K562 (cell line): ENCODE data around the gene RPS8. TPM values are rescaled to one million over a fixed set of nuclear protein-coding genes. Genes with fewer than 3 reads are reported as not detected.

Source experiments
- BRF2 ChIP-seq: IDR thresholded peaks from 3 replicates; pipeline ENCODE4 v1.6.1; 2011; ENCODE audit warnings: borderline replicate concordance, mild to moderate bottlenecking; ENCODE audit not compliant: insufficient read length, insufficient read depth
- CUX1 ChIP-seq: fragments of 200-800 bp; sonication (Bioruptor generic); IDR thresholded peaks from 2 replicates; pipeline ENCODE4 v1.6.1; 2016; ENCODE audit warnings: missing genetic modification characterization, missing compliant biosample characterization
- IRF9 ChIP-seq: fragments of 450-650 bp; IDR thresholded peaks from 2 replicates; pipeline ENCODE4 v1.6.1; 2016; ENCODE audit warnings: missing biosample characterization, missing genetic modification characterization
- UBTF ChIP-seq, 2 experiments: IDR thresholded peaks; 2 replicates each; pipeline ENCODE4 v1.6.1; 2012; ENCODE audit warnings: improper control_type of control experiment in 2 of 2, low read depth in 2 of 2, low read length in 2 of 2, borderline replicate concordance in 1 of 2
- ZNF316 ChIP-seq: fragments of 450-650 bp; IDR thresholded peaks from 2 replicates; pipeline ENCODE4 v1.6.1; 2016
- polyA plus RNA-seq, 8 experiments: library from polyadenylated mRNA; depleted of rRNA in 4 of 8; stranded (reverse) in 5 of 8; unstranded in 3 of 8; fragments of >200 nt; fragmentation: Nextera tagmentation in 2 of 8; fragmentation: Illumina TruSeq in 1 of 8; extraction: Ambion mirVana in 2 of 8; extraction: Trizol in 1 of 8; gene quantifications; 2 replicates each; pipeline versions ENCODE4 v1.2.1 to v1.2.3, GENCODE V29; 2011 to 2014; ENCODE audit warnings: inconsistent platforms in 1 of 8, missing spikeins in 1 of 8
- total RNA-seq, 7 experiments: library from RNA; depleted of rRNA in 6 of 7; stranded (reverse); fragments of >200 nt in 6 of 7; fragmentation: Illumina TruSeq in 2 of 7; extraction: Trizol in 2 of 7; gene quantifications; 2 replicates each; pipeline versions ENCODE4 v1.2.1 to v1.2.3, GENCODE V29; 2011 to 2021; ENCODE audit warnings: low replicate concordance in 1 of 7
- TF ChIP-seq, protein P1 (sequence below): conservative IDR thresholded peaks from 2 replicates; pipeline ENCODE4 v1.6.1; 2011; ENCODE audit warnings: low read depth, mild to moderate bottlenecking, low read length; ENCODE audit not compliant: control insufficient read depth

The RPS8 gene
- total and polyA plus RNA-seq, 9 of the 15 experiments (the other 6 are each of a cell fraction or from before 2014, with no cell fraction given), result 2,431 to 4,168 (median 3,109) TPM

- TF ChIP-seq, protein P1, sequence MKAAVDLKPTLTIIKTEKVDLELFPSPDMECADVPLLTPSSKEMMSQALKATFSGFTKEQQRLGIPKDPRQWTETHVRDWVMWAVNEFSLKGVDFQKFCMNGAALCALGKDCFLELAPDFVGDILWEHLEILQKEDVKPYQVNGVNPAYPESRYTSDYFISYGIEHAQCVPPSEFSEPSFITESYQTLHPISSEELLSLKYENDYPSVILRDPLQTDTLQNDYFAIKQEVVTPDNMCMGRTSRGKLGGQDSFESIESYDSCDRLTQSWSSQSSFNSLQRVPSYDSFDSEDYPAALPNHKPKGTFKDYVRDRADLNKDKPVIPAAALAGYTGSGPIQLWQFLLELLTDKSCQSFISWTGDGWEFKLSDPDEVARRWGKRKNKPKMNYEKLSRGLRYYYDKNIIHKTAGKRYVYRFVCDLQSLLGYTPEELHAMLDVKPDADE, result no peak; the same call in 1 of the 2 replicates
- TF ChIP-seq BRF2 (no peak), UBTF (IDR thresholded peaks at IDR 0.05; ENCODE audit: borderline replicate concordance in 1 of 2, low read depth in 2 of 2, low read length in 2 of 2) (0 out of 4 replicates have a peak, but pooled peaks of 1 of the 2 experiments have one; percentile 16), IRF9 (tag) (no peak), CUX1 (CRISPR knock-in tag) (no peak), ZNF316 (peak; percentile 96)
These were observed 33.9 kb downstream of the RPS8 start (continued) for GRCh38 chr1:44808938-44809917.
